HCT116 (cell line): Measurements from ENCODE around the gene CCDC92B. TPM values are rescaled to one million over a fixed set of nuclear protein-coding genes. Genes with fewer than 3 reads are reported as not detected.
A peak's percentile ranks its signal among the peaks of the same experiment; 100 is the strongest.

Source experiments
- ATAC-seq: fragments of 200-7000 bp; cut with Tn5 transposase; 2 replicates; pipeline ENCODE4 v1.9.1; 2020; ENCODE audit warnings: mild to moderate bottlenecking, moderate library complexity
- BruUV-seq: library from RNA; stranded (reverse); fragments of 400-500 nt; replicated peaks from 2 replicates; lab custom pipeline; 2021; lab: Mats Ljungman, UMichigan
- CTCF ChIA-PET: fragments of 300-600 bp; sonication (Branson Sonifier 250); formaldehyde crosslinking; loops from one replicate; lab custom pipeline; 2021; ENCODE audit warnings: antibody characterized with exemption; lab: Charles Lee
- POLR2A ChIA-PET: fragments of 300-600, 350-600 bp; sonication (Branson Sonifier 250); formaldehyde crosslinking; loops from one replicate; lab custom pipeline; 2021; ENCODE audit warnings: antibody characterized with exemption; lab: Charles Lee
- RAD21 ChIA-PET, 2 experiments: fragments of 300-600 bp; sonication (Branson Sonifier 250); formaldehyde crosslinking; loops; one replicate each; lab custom pipeline; 2023; ENCODE audit warnings: low total read pairs in 2 of 2; ENCODE audit not compliant: uncharacterized antibody in 2 of 2, unreplicated experiment in 2 of 2, low non-redundant PET in 1 of 2; lab: Charles Lee
- DNase-seq: peaks from one replicate; pipeline ENCODE4 v3.0.0-alpha.2; 2010; ENCODE audit warnings: low read depth, low spot score
- H2AFZ ChIP-seq: fragments of 200-600 bp; shearing (Covaris generic), sonication (generic); 2 replicates; pipeline ENCODE4 v1.6.1; 2017; ENCODE audit warnings: low read depth, mixed run types, mixed read lengths, antibody characterized with exemption, low read length; ENCODE audit not compliant: poor library complexity, severe bottlenecking
- H3K27ac ChIP-seq: 2 replicates; pipeline ENCODE4 v1.5.1; 2012; ENCODE audit warnings: low read depth, low read length
- H3K27me3 ChIP-seq: fragments of 200-600 bp; sonication (generic); 2 replicates; pipeline ENCODE4 v1.6.1; 2016; ENCODE audit warnings: mixed run types, low read length, mixed read lengths; ENCODE audit not compliant: insufficient read depth
- H3K36me3 ChIP-seq, 2 experiments: fragments of 200-500 bp in 1 of 2; fragments of 200-600 bp in 1 of 2; sonication (Bioruptor generic) in 1 of 2; sonication (generic) in 1 of 2; 2 replicates each; pipeline versions ENCODE4 v1.5.1 to v1.6.1; 2014 to 2016; ENCODE audit warnings: low read length in 2 of 2, inconsistent platforms in 1 of 2, mixed read lengths in 1 of 2, mixed run types in 1 of 2; ENCODE audit not compliant: insufficient read depth in 2 of 2, control insufficient read depth in 1 of 2
- H3K4me1 ChIP-seq, 2 experiments: fragments of 200-600 bp in 1 of 2; sonication (generic) in 1 of 2; 2 replicates each; pipeline versions ENCODE4 v1.5.1 to v1.6.1; 2012 to 2017; ENCODE audit warnings: low read length in 2 of 2, inconsistent platforms in 1 of 2, mild to moderate bottlenecking in 1 of 2, mixed read lengths in 1 of 2, mixed run types in 1 of 2, moderate library complexity in 1 of 2; ENCODE audit not compliant: insufficient read depth in 2 of 2, control insufficient read depth in 1 of 2
- H3K4me2 ChIP-seq: fragments of 200-600 bp; sonication (generic); 2 replicates; pipeline ENCODE4 v1.6.1; 2017; ENCODE audit warnings: mixed run types, low read length, mixed read lengths
- H3K4me3 ChIP-seq, 2 experiments: fragments of 200-600 bp in 1 of 2; sonication (generic) in 1 of 2; replicated peaks in 1 of 2; 2 replicates each; pipeline ENCODE4 v1.5.1; 2011 to 2016; ENCODE audit warnings: low read length in 2 of 2, control low read depth in 1 of 2, low read depth in 1 of 2, mild to moderate bottlenecking in 1 of 2, mixed read lengths in 1 of 2, mixed run types in 1 of 2
- H3K79me2 ChIP-seq: fragments of 200-600 bp; sonication (generic); 2 replicates; pipeline ENCODE4 v1.6.1; 2017; ENCODE audit warnings: mild to moderate bottlenecking, mixed run types, low read length, moderate library complexity, mixed read lengths; ENCODE audit not compliant: insufficient read depth
- H3K9ac ChIP-seq: fragments of 200-600 bp; sonication (generic); 2 replicates; pipeline ENCODE4 v1.6.1; 2016; ENCODE audit warnings: low read length, mixed read lengths
- H3K9me2 ChIP-seq: fragments of 200-600 bp; sonication (generic), shearing (Covaris generic); 2 replicates; pipeline ENCODE4 v1.6.1; 2017; ENCODE audit warnings: mixed run types, mild to moderate bottlenecking, moderate library complexity; ENCODE audit not compliant: insufficient read depth
- H3K9me3 ChIP-seq, 2 experiments: fragments of 200-500 bp in 1 of 2; fragments of 200-600 bp in 1 of 2; sonication (Bioruptor generic) in 1 of 2; sonication (generic) in 1 of 2; 2 replicates each; pipeline ENCODE4 v1.6.1; 2014 to 2017; ENCODE audit warnings: low read length in 2 of 2, mixed read lengths in 2 of 2, inconsistent platforms in 1 of 2, low read depth in 1 of 2, mild to moderate bottlenecking in 1 of 2, mixed run types in 1 of 2, moderate library complexity in 1 of 2; ENCODE audit not compliant: control insufficient read depth in 1 of 2, insufficient read depth in 1 of 2
- H4K20me1 ChIP-seq: fragments of 200-600 bp; sonication (generic), shearing (Covaris generic); 2 replicates; pipeline ENCODE4 v1.6.1; 2017; ENCODE audit warnings: mixed run types, mild to moderate bottlenecking, moderate library complexity; ENCODE audit not compliant: insufficient read depth
- CTCF ChIP-seq, 3 experiments: fragments of 200-600 bp in 1 of 3; sonication (generic) in 1 of 3; IDR thresholded peaks in 2 of 3; conservative IDR thresholded peaks in 1 of 3; 2 replicates each; pipeline ENCODE4 v1.5.1; 2012 to 2017; ENCODE audit warnings: low read depth in 2 of 3, low read length in 2 of 3, antibody characterized with exemption in 1 of 3, borderline replicate concordance in 1 of 3, control low read depth in 1 of 3, mild to moderate bottlenecking in 1 of 3, mixed read lengths in 1 of 3, mixed run types in 1 of 3, moderate library complexity in 1 of 3; ENCODE audit not compliant: insufficient read depth in 1 of 3
- EGR1 ChIP-seq: IDR thresholded peaks from 2 replicates; pipeline ENCODE4 v1.6.1; 2012; ENCODE audit warnings: low read depth
- ELF1 ChIP-seq: IDR thresholded peaks from 2 replicates; pipeline ENCODE4 v1.6.1; 2012; ENCODE audit warnings: low read depth, borderline replicate concordance
- EZH2 ChIP-seq: fragments of 200-600 bp; sonication (generic); IDR thresholded peaks from 2 replicates; pipeline ENCODE4 v1.6.1; 2017; ENCODE audit warnings: antibody characterized with exemption, mixed run types
- EZH2phosphoT487 ChIP-seq: fragments of 200-600 bp; IDR thresholded peaks from 2 replicates; pipeline ENCODE4 v1.6.1; 2018; ENCODE audit warnings: antibody characterized with exemption, borderline replicate concordance
- FOSL1 ChIP-seq: IDR thresholded peaks from 2 replicates; pipeline ENCODE4 v1.6.1; 2012; ENCODE audit warnings: low read depth
- JUND ChIP-seq: IDR thresholded peaks from 2 replicates; pipeline ENCODE4 v1.6.1; 2012
- SRF ChIP-seq: IDR thresholded peaks from 2 replicates; pipeline ENCODE4 v1.6.1; 2012; ENCODE audit warnings: low read depth
- YY1 ChIP-seq: IDR thresholded peaks from 2 replicates; pipeline ENCODE4 v1.6.1; 2011; ENCODE audit warnings: low read length, low read depth, moderate library complexity, mild to moderate bottlenecking; ENCODE audit not compliant: insufficient replicate concordance; ENCODE audit errors: extremely low read depth
- ZNF274 ChIP-seq: fragments of 200-500 bp; sonication (Bioruptor generic); IDR thresholded peaks from 2 replicates; pipeline ENCODE4 v1.6.1; 2014; ENCODE audit warnings: mild to moderate bottlenecking, low read depth, low read length, inconsistent platforms
- intact Hi-C: fragments of 100-400 bp; cut with micrococcal nuclease; formaldehyde crosslinking; loops from 2 replicates; pipeline ENCODE4 v1.10.0; 2022
- total RNA-seq: library from RNA; stranded (reverse); gene quantifications from one replicate; pipeline ENCODE4 v1.2.1, GENCODE V29; 2021; ENCODE audit not compliant: unreplicated experiment
- TF ChIP-seq, protein P1 (sequence below): IDR thresholded peaks from 2 replicates; pipeline ENCODE4 v1.6.1; 2012
- TF ChIP-seq, protein P2 (sequence below): IDR thresholded peaks from 2 replicates; pipeline ENCODE4 v1.6.1; 2011; ENCODE audit warnings: mild to moderate bottlenecking, low read length, moderate library complexity; ENCODE audit not compliant: insufficient replicate concordance; ENCODE audit errors: extremely low read depth

Gene CCDC92B
- total RNA-seq, 1 experiment from 2014 or later = 0.17 TPM

DNA sequence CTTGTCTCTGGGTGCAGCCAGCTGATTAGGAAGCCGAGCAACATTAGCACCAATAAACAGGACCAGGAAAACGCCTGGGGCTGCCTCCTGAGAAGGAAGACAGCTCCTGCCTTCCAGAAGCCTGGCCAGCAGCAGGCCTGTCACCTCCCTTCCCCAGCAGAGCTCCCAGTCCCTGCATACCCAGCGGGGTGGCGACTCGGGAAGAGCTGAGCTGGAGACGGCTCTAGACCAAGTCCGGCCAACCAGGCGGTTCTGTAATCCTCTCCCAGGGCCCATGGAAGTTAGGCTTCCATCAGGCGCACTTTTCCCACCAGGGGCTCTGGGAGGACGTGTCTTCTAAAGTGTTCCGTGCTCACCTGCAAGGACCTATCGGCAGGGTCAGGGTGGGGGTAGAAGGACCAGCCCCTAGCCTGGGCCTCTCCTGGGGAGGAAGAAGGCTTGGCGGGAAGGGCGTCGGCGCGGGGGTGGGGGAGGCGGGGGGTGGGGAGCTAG is 25.9 kb downstream of the CCDC92B start:
- intact Hi-C loops = no loop called here
- ChIA-PET POLR2A (interaction anchor here (1.1 to 1.4 kb wide), 3 partner anchors 12 to 316 kb away, joined by 3 read pairs; no protein-coding TSS in a partner anchor), RAD21 (interaction anchor here in 1 of 2 experiments (0.6 kb wide), 1 partner anchor 308 kb away, joined by 6 read pairs; no protein-coding TSS in a partner anchor), CTCF (interaction anchor here (0.6 to 1.5 kb wide), 2 partner anchors 10 to 14 kb away, joined by 4 read pairs; no protein-coding TSS in a partner anchor)
- no peaks in the 10 kb centered on the region for H3K79me2 ChIP-seq
- H3K9me3 ChIP-seq = no peaks in the 10 kb centered on the region
- ATAC-seq (peak; percentile 46), DNase-seq (no peak)
- H2AFZ ChIP-seq = no peak overlapping the region
- H3K27me3 ChIP-seq = no peaks in the 10 kb centered on the region
- peak overlapping the region; percentile 34 to 37 for H3K4me3 ChIP-seq
- H3K4me1 ChIP-seq = peaks cover 9 to 38% of the 10 kb centered on the region in 2 experiments
- H4K20me1 ChIP-seq = no peaks in the 10 kb centered on the region
- peak overlapping the region; percentile 67 for H3K4me2 ChIP-seq
- H3K9ac ChIP-seq = peak overlapping the region; percentile 50
- H3K36me3 ChIP-seq = no peaks in the 10 kb centered on the region
- no peak for TF ChIP-seq JUND
- TF ChIP-seq, protein P1, sequence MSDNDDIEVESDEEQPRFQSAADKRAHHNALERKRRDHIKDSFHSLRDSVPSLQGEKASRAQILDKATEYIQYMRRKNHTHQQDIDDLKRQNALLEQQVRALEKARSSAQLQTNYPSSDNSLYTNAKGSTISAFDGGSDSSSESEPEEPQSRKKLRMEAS = peak; percentile 34
- no peaks in the 10 kb centered on the region for H3K9me2 ChIP-seq
- H3K27ac ChIP-seq = peak overlapping the region; percentile 71
- BruUV-seq = no TSS peak

DNA sequence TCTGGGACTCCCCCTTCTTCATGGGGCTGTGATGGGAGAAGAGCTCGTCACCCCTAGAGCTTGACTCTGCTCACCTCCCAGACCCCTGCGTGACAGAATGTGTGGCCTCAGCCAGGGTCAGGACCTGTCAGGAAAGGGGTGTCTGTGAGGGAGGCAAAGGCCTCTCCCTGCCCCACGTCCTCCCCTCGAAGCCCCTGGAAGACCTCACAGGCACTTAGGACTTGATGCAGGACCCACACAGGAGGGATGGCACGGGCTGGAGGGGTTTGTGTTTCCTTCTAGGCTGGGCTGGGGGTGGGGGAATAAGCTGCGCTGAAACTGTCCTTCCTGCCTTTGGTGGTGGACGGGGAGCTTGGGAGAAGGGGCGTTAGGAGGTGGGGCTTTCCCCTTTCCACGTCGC is 26.8 kb downstream of the CCDC92B start:
- ChIA-PET RAD21 (no interaction called here), CTCF (no interaction called here), POLR2A (no interaction called here)
- Histone ChIP-seq H3K4me2 (no peak overlapping the region), H3K4me3 (no peak overlapping the region), H3K79me2 (no peaks in the 10 kb centered on the region), H3K27ac (no peak overlapping the region), H3K9me3 (no peaks in the 10 kb centered on the region), H3K36me3 (no peaks in the 10 kb centered on the region), H3K9ac (no peak overlapping the region), H3K4me1 (peaks cover 17 to 45% of the 10 kb centered on the region in 2 experiments), H3K27me3 (no peaks in the 10 kb centered on the region), H4K20me1 (no peaks in the 10 kb centered on the region), H2AFZ (no peak overlapping the region), H3K9me2 (no peaks in the 10 kb centered on the region)
- ATAC-seq (no peak), DNase-seq (no peak)
- TSS peak; percentile 52 for BruUV-seq
- intact Hi-C loops = no loop called here
- TF ChIP-seq ELF1 = no peak
- TF ChIP-seq YY1 = no peak
- TF ChIP-seq, protein P2, sequence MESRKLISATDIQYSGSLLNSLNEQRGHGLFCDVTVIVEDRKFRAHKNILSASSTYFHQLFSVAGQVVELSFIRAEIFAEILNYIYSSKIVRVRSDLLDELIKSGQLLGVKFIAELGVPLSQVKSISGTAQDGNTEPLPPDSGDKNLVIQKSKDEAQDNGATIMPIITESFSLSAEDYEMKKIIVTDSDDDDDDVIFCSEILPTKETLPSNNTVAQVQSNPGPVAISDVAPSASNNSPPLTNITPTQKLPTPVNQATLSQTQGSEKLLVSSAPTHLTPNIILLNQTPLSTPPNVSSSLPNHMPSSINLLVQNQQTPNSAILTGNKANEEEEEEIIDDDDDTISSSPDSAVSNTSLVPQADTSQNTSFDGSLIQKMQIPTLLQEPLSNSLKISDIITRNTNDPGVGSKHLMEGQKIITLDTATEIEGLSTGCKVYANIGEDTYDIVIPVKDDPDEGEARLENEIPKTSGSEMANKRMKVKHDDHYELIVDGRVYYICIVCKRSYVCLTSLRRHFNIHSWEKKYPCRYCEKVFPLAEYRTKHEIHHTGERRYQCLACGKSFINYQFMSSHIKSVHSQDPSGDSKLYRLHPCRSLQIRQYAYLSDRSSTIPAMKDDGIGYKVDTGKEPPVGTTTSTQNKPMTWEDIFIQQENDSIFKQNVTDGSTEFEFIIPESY = no peak
- TF ChIP-seq JUND = no peak
- TF ChIP-seq FOSL1 = no peak
- no peak for TF ChIP-seq EZH2phosphoT487
- no peak for TF ChIP-seq SRF
- no peak for TF ChIP-seq EZH2
- TF ChIP-seq, protein P1 = no peak
- no peak for TF ChIP-seq CTCF (IDR thresholded peaks at IDR 0.05 in 2 of 3, conservative IDR thresholded peaks at IDR 0.05 in 1 of 3; ENCODE audit: borderline replicate concordance in 1 of 3, insufficient read depth in 1 of 3, low read depth in 2 of 3, low read length in 2 of 3)
- no peak for TF ChIP-seq EGR1
- no peak for TF ChIP-seq ZNF274
